Measurements from ENCODE around the gene PITX2.

The PITX2 gene

GRCh38 chr4:110654254-110654635 is 31.4 kb upstream of the PITX2 start:
- Histone ChIP-seq H3K4me2 (ENCODE audit: insufficient read depth, low read length) (no peak overlapping the region), H3K36me3 (ENCODE audit: insufficient read depth, low read length) (no peaks in the 10 kb centered on the region), H3K27ac (ENCODE audit: low read length) (no peak overlapping the region), H3K27me3 (ENCODE audit: insufficient read depth, low read length, poor library complexity) (peaks cover 7% of the 10 kb centered on the region), H2AFZ (ENCODE audit: low read depth, low read length) (no peak overlapping the region), H3K9me3 (ENCODE audit: insufficient read depth, low read length, severe bottlenecking) (no peaks in the 10 kb centered on the region), H3K9ac (ENCODE audit: low read depth, low read length) (no peak overlapping the region), H3K4me3 (ENCODE audit: low read depth in 1 of 2, low read length in 2 of 2) (no peak overlapping the region), H3K79me2 (ENCODE audit: insufficient read depth, low read length) (no peaks in the 10 kb centered on the region), H4K20me1 (ENCODE audit: insufficient read depth, low read length) (no peaks in the 10 kb centered on the region), H3K4me1 (ENCODE audit: insufficient read depth, low read length) (no peaks in the 10 kb centered on the region)
- TF ChIP-seq CTCF (IDR thresholded peaks at IDR 0.05; ENCODE audit: borderline replicate concordance, extremely low read depth, low read length, poor library complexity, severe bottlenecking) (no peak), EZH2 (IDR thresholded peaks at IDR 0.05; ENCODE audit: borderline replicate concordance, low read depth, low read length, severe bottlenecking) (no peak)
- no peak for DNase-seq
- ATAC-seq (ENCODE audit: insufficient read depth, low read depth) = no peak

- no peak overlapping the region for H3K9ac ChIP-seq (ENCODE audit: low read depth, low read length)
- no peak overlapping the region for H3K4me3 ChIP-seq (ENCODE audit: low read depth in 1 of 2, low read length in 2 of 2)
- no peaks in the 10 kb centered on the region for H4K20me1 ChIP-seq (ENCODE audit: insufficient read depth, low read length)
- H3K4me2 ChIP-seq (ENCODE audit: insufficient read depth, low read length) = no peak overlapping the region
- H2AFZ ChIP-seq (ENCODE audit: low read depth, low read length) = no peak overlapping the region
- no peak overlapping the region for H3K27ac ChIP-seq (ENCODE audit: low read length)
- H3K36me3 ChIP-seq (ENCODE audit: insufficient read depth, low read length) = no peaks in the 10 kb centered on the region
- H3K27me3 ChIP-seq (ENCODE audit: insufficient read depth, low read length, poor library complexity) = peaks cover 7% of the 10 kb centered on the region
- ATAC-seq (ENCODE audit: insufficient read depth, low read depth) = no peak
- no peaks in the 10 kb centered on the region for H3K4me1 ChIP-seq (ENCODE audit: insufficient read depth, low read length)
- no peaks in the 10 kb centered on the region for H3K79me2 ChIP-seq (ENCODE audit: insufficient read depth, low read length)
- H3K9me3 ChIP-seq (ENCODE audit: insufficient read depth, low read length, severe bottlenecking) = no peaks in the 10 kb centered on the region
- no peak for DNase-seq
- TF ChIP-seq CTCF (IDR thresholded peaks at IDR 0.05; ENCODE audit: borderline replicate concordance, extremely low read depth, low read length, poor library complexity, severe bottlenecking) (no peak), EZH2 (IDR thresholded peaks at IDR 0.05; ENCODE audit: borderline replicate concordance, low read depth, low read length, severe bottlenecking) (no peak)
Observed at GRCh38 chr4:110653321-110654253, 30.7 kb upstream of the PITX2 start.

- no peaks in the 10 kb centered on the region for H3K9me3 ChIP-seq (ENCODE audit: insufficient read depth, low read length, severe bottlenecking)
- no peaks in the 10 kb centered on the region for H3K79me2 ChIP-seq (ENCODE audit: insufficient read depth, low read length)
- no peak overlapping the region for H3K27ac ChIP-seq (ENCODE audit: low read length)
- no peak overlapping the region for H3K4me2 ChIP-seq (ENCODE audit: insufficient read depth, low read length)
- H3K27me3 ChIP-seq (ENCODE audit: insufficient read depth, low read length, poor library complexity) = peaks cover 19% of the 10 kb centered on the region
- no peak for DNase-seq
- no peak for TF ChIP-seq CTCF (IDR thresholded peaks at IDR 0.05; ENCODE audit: borderline replicate concordance, extremely low read depth, low read length, poor library complexity, severe bottlenecking)
- H2AFZ ChIP-seq (ENCODE audit: low read depth, low read length) = no peak overlapping the region
- H4K20me1 ChIP-seq (ENCODE audit: insufficient read depth, low read length) = no peaks in the 10 kb centered on the region
- no peaks in the 10 kb centered on the region for H3K4me1 ChIP-seq (ENCODE audit: insufficient read depth, low read length)
- ATAC-seq (ENCODE audit: insufficient read depth, low read depth) = no peak
- no peaks in the 10 kb centered on the region for H3K36me3 ChIP-seq (ENCODE audit: insufficient read depth, low read length)
- H3K4me3 ChIP-seq (ENCODE audit: low read depth in 1 of 2, low read length in 2 of 2) = no peak overlapping the region
- no peak overlapping the region for H3K9ac ChIP-seq (ENCODE audit: low read depth, low read length)
Observed at GRCh38 chr4:110644008-110644407, 21.1 kb upstream of the PITX2 start.

All from DND-41 (cell line).